ENCODE results near the gene PIK3CD. TPM values are rescaled to one million over a fixed set of nuclear protein-coding genes. Genes with fewer than 3 reads are reported as not detected.

Gene PIK3CD
- total and polyA plus RNA-seq, 2 of the 4 experiments (the other 2 are of a cell fraction), result 5.0 to 12.1 TPM

GRCh38 chr1:9728451-9729295 lies 77.1 kb downstream of the PIK3CD start:
- no peaks in the 10 kb centered on the region for H3K79me1 ChIP-seq (ENCODE audit: low read depth in 1 of 2, low read length in 2 of 2)
- peaks cover 67% of the 10 kb centered on the region for H3K36me3 ChIP-seq (ENCODE audit: control insufficient read depth, insufficient read depth, low read length)
- dilution Hi-C loops (cut with HindIII; ENCODE audit: low sequenced_read_pairs, unreplicated experiment) (no loop called here), in situ Hi-C loops (cut with MboI; ENCODE audit: low sequenced_read_pairs) (loop anchor here (10.0 kb wide), 1 partner anchor 136 kb away; no protein-coding TSS in a partner anchor), intact Hi-C loops (cut with micrococcal nuclease) (no loop called here)
- H3K14ac ChIP-seq (replicated peaks; ENCODE audit: low read depth, low read length), result no peak overlapping the region
- WGBS, 2 experiments (ENCODE audit: extremely low coverage in 2 of 2, insufficient read length in 1 of 2), result 89% methylated on average over 11 of the region's 33 CpGs; no CpG with 5 or more reads in 1 of the 2 experiments
- TF ChIP-seq MXI1 (IDR thresholded peaks at IDR 0.05; ENCODE audit: borderline replicate concordance, low read depth, low read length), result no peak
- no peak for TF ChIP-seq POLR2A (IDR thresholded peaks at IDR 0.05; ENCODE audit: low read depth, low read length)
- no peak for TF ChIP-seq FOS (IDR thresholded peaks at IDR 0.05; ENCODE audit: low read depth, low read length)
- TF ChIP-seq NFE2L2 (IDR thresholded peaks at IDR 0.05; ENCODE audit: low read depth, low read length), result no peak
- no peak for TF ChIP-seq RAD21 (IDR thresholded peaks at IDR 0.05; ENCODE audit: low read length)
- no peak overlapping the region for H3K4me3 ChIP-seq (ENCODE audit: insufficient read depth, low read depth, low read length)
- H2BK5ac ChIP-seq (ENCODE audit: low read depth, low read length, poor library complexity, severe bottlenecking), result no peak overlapping the region
- BruUV-seq (replicated peaks), result no TSS peak
- H3K27ac ChIP-seq (ENCODE audit: insufficient read depth, low read length), result no peak overlapping the region
- H4K8ac ChIP-seq (ENCODE audit: low read depth in 2 of 2, low read length in 2 of 2), result no peak overlapping the region
- H3K18ac ChIP-seq (ENCODE audit: low read depth, low read length), result no peak overlapping the region
- no peak overlapping the region for H3K4me2 ChIP-seq (ENCODE audit: low read depth, low read length)
- CTCF ChIA-PET, result interaction anchor here (0.5 kb wide), 1 partner anchor 263 kb away, joined by 4 read pairs; no protein-coding TSS in a partner anchor
- H4K91ac ChIP-seq (ENCODE audit: insufficient read depth, low read depth, low read length), result no peak overlapping the region
- no peak overlapping the region for H2BK20ac ChIP-seq (ENCODE audit: low read depth, low read length)
- no peak overlapping the region for H3K9ac ChIP-seq (ENCODE audit: low read depth, low read length)
- peaks cover 3% of the 10 kb centered on the region; the same call in 1 of the 2 replicates for H4K20me1 ChIP-seq (ENCODE audit: insufficient read depth, low read length)
- DNase-seq (no peak), ATAC-seq (ENCODE audit: low read depth) (no peak)
- H3K4me1 ChIP-seq (ENCODE audit: control insufficient read depth, insufficient read depth, low read length), result no peaks in the 10 kb centered on the region
- H2AK5ac ChIP-seq (ENCODE audit: low read depth, low read length), result no peak overlapping the region
- no peaks in the 10 kb centered on the region for H3K27me3 ChIP-seq (ENCODE audit: control insufficient read depth, insufficient read depth, low read length)
- no peak overlapping the region for H2AK9ac ChIP-seq (replicated peaks; ENCODE audit: low read depth, low read length, poor library complexity)
- peaks cover 2% of the 10 kb centered on the region; the same call in 1 of the 2 replicates for H3K9me3 ChIP-seq (ENCODE audit: control insufficient read depth, insufficient read depth, low read length)
- H3K9me1 ChIP-seq (ENCODE audit: insufficient read depth, low read length), result no peaks in the 10 kb centered on the region
- no peak overlapping the region for H3K4ac ChIP-seq (ENCODE audit: low read depth, low read length)
- H3K56ac ChIP-seq (ENCODE audit: extremely low read depth, insufficient read depth, low read length), result no peak overlapping the region
- POLR2A ChIA-PET (ENCODE audit: unreplicated experiment), result no interaction called here
- no peak overlapping the region for H3K23ac ChIP-seq (ENCODE audit: low read depth, low read length)
- H4K5ac ChIP-seq (ENCODE audit: low read depth, low read length), result no peak overlapping the region
- no peak overlapping the region for H2BK120ac ChIP-seq (ENCODE audit: low read depth, low read length)
- H2BK15ac ChIP-seq (ENCODE audit: low read depth, low read length), result no peak overlapping the region
- H2AFZ ChIP-seq (replicated peaks; ENCODE audit: low read length, poor library complexity), result no peak overlapping the region

All from IMR-90 (cell line).